PC-3 (cell line): ENCODE results near the gene NR2C2. TPM values are rescaled to one million over a fixed set of nuclear protein-coding genes. Genes with fewer than 3 reads are reported as not detected.

Source experiments
- ATAC-seq: fragments of 200-7000 bp; cut with Tn5 transposase; 2 replicates; pipeline ENCODE4 v1.9.1; 2020; ENCODE audit warnings: mild to moderate bottlenecking, moderate library complexity
- BruUV-seq: library from RNA; stranded (reverse); fragments of 400-500 nt; replicated peaks from 2 replicates; lab custom pipeline; 2021; lab: Mats Ljungman, UMichigan
- CTCF ChIA-PET: fragments of 300-600 bp; sonication (Branson Sonifier 250); formaldehyde crosslinking; loops from one replicate; lab custom pipeline; 2022; ENCODE audit warnings: antibody characterized with exemption; lab: Charles Lee
- POLR2A ChIA-PET: fragments of 300-600 bp; sonication (Branson Sonifier 250); formaldehyde crosslinking; loops from one replicate; lab custom pipeline; 2022; ENCODE audit warnings: antibody characterized with exemption; ENCODE audit not compliant: unreplicated experiment; lab: Charles Lee
- DNase-seq: peaks from one replicate; pipeline ENCODE4 v3.0.0-alpha.2; 2015
- H2AFZ ChIP-seq: fragments of 300-600 bp; sonication (generic); 2 replicates; pipeline ENCODE4 v1.6.0; 2016; ENCODE audit warnings: antibody characterized with exemption, low read length
- H3F3A ChIP-seq: fragments of 300-600 bp; sonication (generic); one replicate; pipeline ENCODE4 v1.6.0; 2017; ENCODE audit warnings: antibody characterized with exemption, low read length, control low read depth, mild to moderate bottlenecking; ENCODE audit not compliant: unreplicated experiment
- H3K27ac ChIP-seq: fragments of 300-600 bp; sonication (generic); 2 replicates; pipeline ENCODE4 v1.5.1; 2016; ENCODE audit warnings: mild to moderate bottlenecking, low read length
- H3K27me3 ChIP-seq: fragments of 300-600 bp; sonication (generic); 2 replicates; pipeline ENCODE4 v1.6.1; 2016; ENCODE audit warnings: low read length, mixed read lengths
- H3K36me3 ChIP-seq: fragments of 300-600 bp; sonication (generic); 2 replicates; pipeline ENCODE4 v1.6.1; 2016; ENCODE audit warnings: low read depth, mixed run types, low read length, mixed read lengths
- H3K4me1 ChIP-seq: fragments of 300-600 bp; sonication (generic); 2 replicates; pipeline ENCODE4 v1.5.1; 2016; ENCODE audit warnings: low read length; ENCODE audit not compliant: insufficient read depth
- H3K4me2 ChIP-seq: fragments of 300-600 bp; sonication (generic); 2 replicates; pipeline ENCODE4 v1.6.0; 2016; ENCODE audit warnings: low read length
- H3K4me3 ChIP-seq: fragments of 300-600 bp; sonication (generic); 2 replicates; pipeline ENCODE4 v1.5.1; 2016; ENCODE audit warnings: mild to moderate bottlenecking, low read length, mixed read lengths
- H3K79me2 ChIP-seq: fragments of 300-600 bp; sonication (generic); 2 replicates; pipeline ENCODE4 v1.6.1; 2017; ENCODE audit warnings: low read length, mixed read lengths
- H3K9ac ChIP-seq: fragments of 300-600 bp; sonication (generic); 2 replicates; pipeline ENCODE4 v1.6.0; 2016; ENCODE audit warnings: mild to moderate bottlenecking, low read length
- H3K9me2 ChIP-seq: fragments of 300-600 bp; sonication (generic); replicated peaks from 2 replicates; pipeline ENCODE4 v1.6.1; 2016; ENCODE audit warnings: mixed run types, low read length, mixed read lengths
- H3K9me3 ChIP-seq: fragments of 300-600 bp; sonication (generic); 2 replicates; pipeline ENCODE4 v1.6.1; 2016; ENCODE audit warnings: low read length, mixed read lengths
- H4K20me1 ChIP-seq: fragments of 300-600 bp; sonication (generic); 2 replicates; pipeline ENCODE4 v1.6.1; 2016; ENCODE audit warnings: low read length, mixed read lengths
- CTCF ChIP-seq: fragments of 300-600 bp; sonication (generic); conservative IDR thresholded peaks from 2 replicates; pipeline ENCODE4 v1.5.1; 2017; ENCODE audit warnings: antibody characterized with exemption, low read depth, mild to moderate bottlenecking, low read length
- EZH2 ChIP-seq: fragments of 300-600 bp; sonication (generic); IDR thresholded peaks from one replicate; pipeline ENCODE4 v1.6.1; 2017; ENCODE audit warnings: antibody characterized with exemption, mild to moderate bottlenecking, low read length; ENCODE audit not compliant: unreplicated experiment
- EZH2phosphoT487 ChIP-seq: fragments of 300-600 bp; sonication (generic); IDR thresholded peaks from 2 replicates; pipeline ENCODE4 v1.6.1; 2018; ENCODE audit warnings: mild to moderate bottlenecking, antibody characterized with exemption, low read length, borderline replicate concordance
- intact Hi-C: fragments of 100-400 bp; cut with micrococcal nuclease; formaldehyde crosslinking; loops from 2 replicates; pipeline ENCODE4 v1.9.0; 2023
- total RNA-seq: library from RNA; depleted of rRNA; stranded (reverse); fragments of >200 nt; gene quantifications from 2 replicates; pipeline ENCODE4 v1.2.3, GENCODE V29; 2014

The NR2C2 gene
- total RNA-seq, 1 experiment from 2014 or later: 21.9 TPM

GRCh38 chr3:14976317-14976716, 28.9 kb downstream of the NR2C2 start:
- H2AFZ ChIP-seq: no peak overlapping the region
- H3K36me3 ChIP-seq: peaks cover 15% of the 10 kb centered on the region
- TF ChIP-seq EZH2 (no peak), EZH2phosphoT487 (no peak), CTCF (no peak)

GRCh38 chr3:14980689-14981088, 33.3 kb downstream of the NR2C2 start:
- DNase-seq (no peak), ATAC-seq (no peak)
- POLR2A ChIA-PET: no interaction called here
- H3K4me3 ChIP-seq: no peak overlapping the region
- H3K9ac ChIP-seq: no peak overlapping the region
- CTCF ChIA-PET: no interaction called here
- no peaks in the 10 kb centered on the region for H3K9me3 ChIP-seq
- TF ChIP-seq CTCF (no peak), EZH2 (no peak), EZH2phosphoT487 (no peak)
- H2AFZ ChIP-seq: no peak overlapping the region
- no TSS peak for BruUV-seq
- no peak overlapping the region for H3K4me2 ChIP-seq
- no peaks in the 10 kb centered on the region for H3K27me3 ChIP-seq
- no peaks in the 10 kb centered on the region for H3K9me2 ChIP-seq
- intact Hi-C loops: no loop called here
- no peaks in the 10 kb centered on the region for H3F3A ChIP-seq
- H3K79me2 ChIP-seq: peaks cover 31% of the 10 kb centered on the region
- no peaks in the 10 kb centered on the region for H3K4me1 ChIP-seq
- H3K36me3 ChIP-seq: no peaks in the 10 kb centered on the region; the same call in none of the 2 replicates
- no peak overlapping the region for H3K27ac ChIP-seq
- H4K20me1 ChIP-seq: no peaks in the 10 kb centered on the region

More at GRCh38 chr3:14976317-14976716, 28.9 kb downstream of the NR2C2 start:
- peaks cover 31% of the 10 kb centered on the region for H3K79me2 ChIP-seq
- ATAC-seq: no peak
- ChIA-PET CTCF (no interaction called here), POLR2A (no interaction called here)
- H3K9me3 ChIP-seq: no peaks in the 10 kb centered on the region
- no peaks in the 10 kb centered on the region for H4K20me1 ChIP-seq
- H3F3A ChIP-seq: no peaks in the 10 kb centered on the region
- no peak for DNase-seq
- H3K4me3 ChIP-seq: no peak overlapping the region
- H3K9me2 ChIP-seq: no peaks in the 10 kb centered on the region
- H3K27me3 ChIP-seq: no peaks in the 10 kb centered on the region
- H3K9ac ChIP-seq: no peak overlapping the region
- H3K4me2 ChIP-seq: no peak overlapping the region
- intact Hi-C loops: no loop called here
- BruUV-seq: no TSS peak
- no peak overlapping the region for H3K27ac ChIP-seq
- no peaks in the 10 kb centered on the region for H3K4me1 ChIP-seq

GRCh38 chr3:14984581-14985113, 37.3 kb downstream of the NR2C2 start:
- no peak for TF ChIP-seq EZH2
- H3K27me3 ChIP-seq: no peaks in the 10 kb centered on the region
- intact Hi-C loops: no loop called here
- ATAC-seq (no peak), DNase-seq (no peak)
- ChIA-PET POLR2A (interaction anchor here (0.7 kb wide), 1 partner anchor 12 kb away, joined by 4 read pairs; no protein-coding TSS in a partner anchor), CTCF (no interaction called here)
- H3K9ac ChIP-seq: no peak overlapping the region
- no peak overlapping the region for H3K4me2 ChIP-seq
- no peaks in the 10 kb centered on the region for H3F3A ChIP-seq
- no peak overlapping the region for H3K27ac ChIP-seq
- H2AFZ ChIP-seq: no peak overlapping the region
- no peaks in the 10 kb centered on the region; the same call in 1 of the 2 replicates for H4K20me1 ChIP-seq
- H3K79me2 ChIP-seq: peaks cover 25% of the 10 kb centered on the region
- no peaks in the 10 kb centered on the region for H3K4me1 ChIP-seq
- BruUV-seq: no TSS peak
- no peak overlapping the region for H3K4me3 ChIP-seq
- H3K9me3 ChIP-seq: no peaks in the 10 kb centered on the region
- H3K36me3 ChIP-seq: no peaks in the 10 kb centered on the region
- no peaks in the 10 kb centered on the region for H3K9me2 ChIP-seq
